HUES64 (cell line): Measurements from ENCODE around the gene GBP1.
"Not testable (repeated sequence)": the region's sequence is repeated elsewhere in the genome, so short reads cannot be mapped to it uniquely, and the experiment has no call there.

ENCODE experiments used
- H3K27ac ChIP-seq: 2 replicates; pipeline ENCODE4 v1.7.0; 2013; ENCODE audit warnings: low read depth, low read length, inconsistent platforms
- H3K27me3 ChIP-seq: 2 replicates; pipeline ENCODE4 v1.6.1; 2013; ENCODE audit warnings: mild to moderate bottlenecking, low read length; ENCODE audit not compliant: insufficient read depth
- H3K36me3 ChIP-seq: 2 replicates; pipeline ENCODE4 v1.6.1; 2013; ENCODE audit warnings: mild to moderate bottlenecking, low read length; ENCODE audit not compliant: insufficient read depth
- H3K4me1 ChIP-seq: 2 replicates; pipeline ENCODE4 v1.6.1; 2013; ENCODE audit warnings: mild to moderate bottlenecking, low read length, moderate library complexity; ENCODE audit not compliant: insufficient read depth
- H3K4me3 ChIP-seq: 2 replicates; pipeline ENCODE4 v1.5.1; 2013; ENCODE audit warnings: mild to moderate bottlenecking, low read length, moderate library complexity
- H3K9ac ChIP-seq: 2 replicates; pipeline ENCODE4 v1.6.1; 2013; ENCODE audit warnings: mild to moderate bottlenecking, low read depth, low read length
- H3K9me3 ChIP-seq: 2 replicates; pipeline ENCODE4 v1.6.1; 2013; ENCODE audit warnings: low read depth, low read length; ENCODE audit not compliant: insufficient read depth
- WGBS: fragments of 150-250, 120-280 bp; methylation state at CpG from one replicate; pipeline ENCODE4 v1.1.7; 2013; ENCODE audit warnings: missing lambda C conversion rate; 5-methylcytosine and 5-hydroxymethylcytosine counted together

Gene GBP1

GRCh38 chr1:89041119-89041641 is 23.8 kb downstream of the GBP1 start:
- Histone ChIP-seq H3K9me3 (peaks cover 17% of the 10 kb centered on the region), H3K27me3 (no peaks in the 10 kb centered on the region), H3K9ac (no peak overlapping the region), H3K36me3 (no peaks in the 10 kb centered on the region), H3K4me3 (no peak overlapping the region), H3K27ac (no peak overlapping the region), H3K4me1 (no peaks in the 10 kb centered on the region)
- 88% methylated on average over 3 of the region's 3 CpGs for WGBS

GRCh38 chr1:89040315-89040626 is 24.7 kb downstream of the GBP1 start:
- H3K27me3 ChIP-seq = no peaks in the 10 kb centered on the region
- no peak overlapping the region for H3K9ac ChIP-seq
- H3K9me3 ChIP-seq = peaks cover 19% of the 10 kb centered on the region
- H3K4me1 ChIP-seq = no peaks in the 10 kb centered on the region
- no peak overlapping the region for H3K27ac ChIP-seq
- 100% methylated on average over 1 of the region's 1 CpG for WGBS
- no peak overlapping the region for H3K4me3 ChIP-seq
- H3K36me3 ChIP-seq = no peaks in the 10 kb centered on the region

- H3K27ac ChIP-seq = no peak overlapping the region
- no peaks in the 10 kb centered on the region for H3K27me3 ChIP-seq
- no peaks in the 10 kb centered on the region for H3K4me1 ChIP-seq
- H3K9ac ChIP-seq = no peak overlapping the region
- 91% methylated on average over 1 of the region's 1 CpG for WGBS
- H3K4me3 ChIP-seq = no peak overlapping the region
- H3K36me3 ChIP-seq = no peaks in the 10 kb centered on the region
- peaks cover 20% of the 10 kb centered on the region for H3K9me3 ChIP-seq
Measured at GRCh38 chr1:89037186-89037585, 27.8 kb downstream of the GBP1 start.

- no peaks in the 10 kb centered on the region for H3K36me3 ChIP-seq
- H3K27ac ChIP-seq = no peak overlapping the region
- 91% methylated on average over 1 of the region's 1 CpG for WGBS
- H3K9me3 ChIP-seq = peaks cover 16% of the 10 kb centered on the region
- H3K4me1 ChIP-seq = no peaks in the 10 kb centered on the region
- H3K4me3 ChIP-seq = no peak overlapping the region
- H3K9ac ChIP-seq = no peak overlapping the region
- H3K27me3 ChIP-seq = no peaks in the 10 kb centered on the region
Measured at GRCh38 chr1:89035080-89035479, 29.9 kb downstream of the GBP1 start.

- H3K9ac ChIP-seq, H3K4me3 ChIP-seq, H3K4me1 ChIP-seq, H3K27ac ChIP-seq, H3K27me3 ChIP-seq, H3K36me3 ChIP-seq: not testable (repeated sequence)
- H3K9me3 ChIP-seq = peaks cover 16% of the 10 kb centered on the region
- 91% methylated on average over 5 of the region's 5 CpGs for WGBS
Measured at GRCh38 chr1:89034004-89034403, 31.0 kb downstream of the GBP1 start.

- H3K9ac ChIP-seq, H3K36me3 ChIP-seq, H3K9me3 ChIP-seq, H3K4me1 ChIP-seq, H3K27ac ChIP-seq, H3K27me3 ChIP-seq, H3K4me3 ChIP-seq: not testable (repeated sequence)
- WGBS = 96% methylated on average over 2 of the region's 2 CpGs
Measured at GRCh38 chr1:89029051-89029450, 36.0 kb downstream of the GBP1 start.

- H3K9me3 ChIP-seq = no peaks in the 10 kb centered on the region
- peaks cover 18% of the 10 kb centered on the region for H3K4me1 ChIP-seq
- no peak overlapping the region for H3K9ac ChIP-seq
- no peak overlapping the region for H3K27ac ChIP-seq
- H3K4me3 ChIP-seq = no peak overlapping the region
- 92% methylated on average over 3 of the region's 3 CpGs for WGBS
- H3K36me3 ChIP-seq = no peaks in the 10 kb centered on the region
- H3K27me3 ChIP-seq = no peaks in the 10 kb centered on the region
Measured at GRCh38 chr1:89025928-89026327, 39.1 kb downstream of the GBP1 start.

- no peaks in the 10 kb centered on the region for H3K9me3 ChIP-seq
- H3K9ac ChIP-seq = no peak overlapping the region
- no peak overlapping the region for H3K4me3 ChIP-seq
- no peaks in the 10 kb centered on the region for H3K27me3 ChIP-seq
- H3K27ac ChIP-seq = no peak overlapping the region
- H3K4me1 ChIP-seq = peaks cover 18% of the 10 kb centered on the region
- no peaks in the 10 kb centered on the region for H3K36me3 ChIP-seq
Measured at GRCh38 chr1:89023026-89023425, 42.0 kb downstream of the GBP1 start.

GRCh38 chr1:89022167-89022959 is 42.6 kb downstream of the GBP1 start, which contains the start of gene GBP3:
GBP3 (minus strand) TSS chr1:89022866; CDS start chr1:89020721, 2,145 bp downstream.
- Histone ChIP-seq H3K9me3 (no peaks in the 10 kb centered on the region), H3K4me3 (peak within 1 kb of the TSS; percentile 12; the same call in 1 of the 2 replicates), H3K4me1 (peaks cover 18% of the 10 kb centered on the region), H3K27me3 (no peaks in the 10 kb centered on the region), H3K36me3 (no peaks in the 10 kb centered on the region), H3K9ac (0 out of 2 replicates have a peak within 1 kb of the TSS, but pooled peaks have one; percentile 15), H3K27ac (no peak within 1 kb of the TSS)
- WGBS = 77% methylated on average over 5 of the region's 5 CpGs

- not testable (repeated sequence) for H3K27me3 ChIP-seq, H3K9ac ChIP-seq, H3K9me3 ChIP-seq, H3K36me3 ChIP-seq, H3K4me3 ChIP-seq, H3K27ac ChIP-seq
- 97% methylated on average over 3 of the region's 3 CpGs for WGBS
- H3K4me1 ChIP-seq = peaks cover 18% of the 10 kb centered on the region
Measured at GRCh38 chr1:89018318-89018717, 46.7 kb downstream of the GBP1 start.

GRCh38 chr1:89008511-89008910 is 56.5 kb downstream of the GBP1 start:
- H3K27me3 ChIP-seq = no peaks in the 10 kb centered on the region
- H3K36me3 ChIP-seq = no peaks in the 10 kb centered on the region
- WGBS = 93% methylated on average over 4 of the region's 4 CpGs
- no peak overlapping the region for H3K4me3 ChIP-seq
- no peaks in the 10 kb centered on the region for H3K4me1 ChIP-seq
- H3K9ac ChIP-seq = no peak overlapping the region
- no peak overlapping the region for H3K27ac ChIP-seq
- no peaks in the 10 kb centered on the region for H3K9me3 ChIP-seq
